GM19438 (cell line): Measurements from ENCODE around the gene VDAC1.
"Not testable (repeated sequence)": the region's sequence is repeated elsewhere in the genome, so short reads cannot be mapped to it uniquely, and the experiment has no call there.

Source experiments
- ATAC-seq: cut with Tn5 transposase; IDR thresholded peaks from one replicate; pipeline ENCODE4 v1.9.1; 2021; ENCODE audit warnings: low read depth; ENCODE audit not compliant: unreplicated experiment

Gene VDAC1, protein sequence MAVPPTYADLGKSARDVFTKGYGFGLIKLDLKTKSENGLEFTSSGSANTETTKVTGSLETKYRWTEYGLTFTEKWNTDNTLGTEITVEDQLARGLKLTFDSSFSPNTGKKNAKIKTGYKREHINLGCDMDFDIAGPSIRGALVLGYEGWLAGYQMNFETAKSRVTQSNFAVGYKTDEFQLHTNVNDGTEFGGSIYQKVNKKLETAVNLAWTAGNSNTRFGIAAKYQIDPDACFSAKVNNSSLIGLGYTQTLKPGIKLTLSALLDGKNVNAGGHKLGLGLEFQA

DNA sequence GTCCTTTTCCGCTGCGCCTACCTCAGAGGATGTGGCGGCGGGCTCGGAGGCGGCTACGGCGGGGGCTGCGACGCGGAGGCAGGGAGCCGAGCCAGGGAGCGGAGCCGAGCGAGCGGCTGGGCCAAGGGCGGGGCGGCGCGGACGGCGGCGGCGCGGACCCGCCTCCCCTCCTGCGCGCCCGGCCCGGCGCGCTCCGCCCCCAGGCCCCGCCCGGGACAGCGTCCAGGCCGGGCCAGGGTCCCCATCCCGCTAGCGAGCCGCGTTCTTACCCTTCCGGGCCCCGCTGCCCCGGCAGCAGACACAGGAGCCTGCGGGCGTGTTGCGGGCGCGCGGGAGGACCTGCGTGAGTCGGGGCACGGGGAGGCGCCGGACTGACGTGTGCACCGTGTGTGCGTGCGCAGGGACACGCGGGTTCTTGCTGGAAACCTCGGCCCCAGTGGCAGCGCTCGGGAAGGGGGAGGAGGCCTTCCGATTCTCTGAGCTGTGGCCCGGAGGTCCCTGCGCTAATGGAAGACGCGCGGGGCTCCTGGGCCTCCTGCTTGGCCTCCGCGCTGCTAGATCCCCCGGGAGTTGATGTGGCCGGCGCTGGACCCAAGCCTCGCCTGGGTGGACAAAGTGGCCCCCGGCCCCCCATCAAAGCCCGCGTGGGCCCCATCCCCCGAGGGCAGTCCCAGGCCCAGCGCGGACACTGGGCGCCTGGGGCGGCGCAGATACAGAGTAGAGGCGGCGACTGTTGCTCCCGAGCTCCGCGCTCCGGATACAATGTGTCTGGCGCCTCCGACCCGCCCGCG is at the start of gene VDAC1:
Gene VDAC1 (minus strand): TSS at position 350 of the 791 bp plus-strand sequence. CDS start 11,963 bp downstream, outside the sequence.
- ATAC-seq, result peak; percentile 73

DNA sequence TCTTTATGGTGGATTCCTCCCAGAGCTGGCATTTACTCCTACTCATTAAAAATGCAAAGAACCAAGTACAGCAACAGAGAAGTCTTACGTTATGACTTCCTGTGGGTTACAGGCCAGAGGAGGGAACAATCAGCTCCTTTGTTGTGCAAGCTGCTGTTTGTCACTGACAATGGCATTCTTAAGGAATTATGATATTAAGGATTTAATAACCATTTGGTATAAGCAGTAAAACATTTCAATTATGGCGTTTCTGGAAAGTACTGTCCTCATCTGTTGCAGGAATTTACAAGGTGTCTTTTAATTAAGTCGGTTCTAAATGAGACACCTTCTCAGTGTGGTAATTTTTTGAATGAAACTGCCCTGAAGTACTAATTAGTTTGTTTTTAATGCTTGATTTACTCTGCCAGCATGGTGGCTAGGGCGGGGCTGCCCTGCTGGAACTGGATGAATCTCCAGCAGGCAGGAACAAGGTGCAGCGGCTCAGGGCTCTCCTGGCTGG is 49.1 kb upstream of the VDAC1 start:
- no peak for ATAC-seq

DNA sequence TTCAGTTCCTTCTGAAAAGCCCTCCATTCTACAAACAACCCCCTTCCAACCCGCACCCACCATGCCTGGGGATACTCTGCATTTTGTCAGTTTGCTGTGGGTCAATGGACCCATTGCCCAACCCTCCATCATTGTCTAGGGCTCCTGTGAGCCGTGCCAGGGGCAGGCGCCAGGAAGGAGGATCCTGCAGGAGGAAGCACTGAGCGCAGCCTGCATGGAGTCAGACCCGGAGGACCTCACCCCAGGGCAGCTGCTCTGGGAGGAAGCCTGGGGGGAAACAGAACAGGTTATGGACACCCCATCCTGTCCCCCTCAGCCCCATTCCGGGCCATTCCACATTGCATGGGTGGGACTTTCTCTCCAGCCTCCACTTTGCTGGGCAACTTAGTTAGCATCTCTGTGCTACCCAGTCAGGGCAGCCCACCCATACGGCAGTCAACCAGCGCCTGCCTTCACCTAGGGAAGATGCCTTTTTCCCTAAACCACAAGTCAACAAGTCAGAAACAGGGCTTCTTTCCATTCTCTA is 48.6 kb upstream of the VDAC1 start:
- no peak for ATAC-seq

DNA sequence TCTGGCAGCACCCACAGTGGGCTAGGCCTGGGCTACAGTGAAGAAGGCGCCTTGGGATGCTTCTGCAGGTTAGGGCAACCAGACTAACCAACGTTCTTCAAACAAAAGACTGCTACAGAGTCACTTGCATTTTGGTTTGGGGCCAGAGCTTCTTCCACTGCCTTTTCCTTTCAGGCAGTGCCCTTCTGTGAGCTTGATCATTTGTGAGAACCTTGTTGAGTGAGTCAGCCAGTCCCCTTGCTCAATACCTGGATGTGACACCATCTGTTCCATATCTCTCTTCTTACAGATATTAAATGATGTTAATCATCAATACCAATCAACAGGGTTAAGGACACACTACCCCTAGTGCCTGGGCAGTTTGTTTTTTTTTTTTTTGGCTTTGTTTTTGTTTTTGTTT is 46.5 kb upstream of the VDAC1 start:
- no peak for ATAC-seq

DNA sequence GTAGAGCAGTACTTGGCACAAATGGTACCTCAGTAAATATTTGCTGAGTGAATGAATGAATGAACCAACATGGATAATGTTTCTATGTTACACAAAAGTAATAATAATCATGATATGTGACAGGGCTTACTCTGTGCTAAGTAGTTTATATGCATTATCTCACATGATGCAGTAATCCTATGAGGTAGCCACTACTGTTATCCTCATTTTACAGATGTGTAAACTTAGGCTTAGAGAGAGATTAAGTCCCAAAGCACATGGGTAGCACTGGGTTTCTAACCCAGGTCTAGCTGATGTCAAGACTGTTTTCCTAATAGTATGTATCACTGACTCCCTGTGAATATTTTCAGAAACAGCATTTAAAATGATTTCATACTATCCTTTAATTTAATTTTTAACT is 44.1 kb upstream of the VDAC1 start:
- no peak for ATAC-seq

DNA sequence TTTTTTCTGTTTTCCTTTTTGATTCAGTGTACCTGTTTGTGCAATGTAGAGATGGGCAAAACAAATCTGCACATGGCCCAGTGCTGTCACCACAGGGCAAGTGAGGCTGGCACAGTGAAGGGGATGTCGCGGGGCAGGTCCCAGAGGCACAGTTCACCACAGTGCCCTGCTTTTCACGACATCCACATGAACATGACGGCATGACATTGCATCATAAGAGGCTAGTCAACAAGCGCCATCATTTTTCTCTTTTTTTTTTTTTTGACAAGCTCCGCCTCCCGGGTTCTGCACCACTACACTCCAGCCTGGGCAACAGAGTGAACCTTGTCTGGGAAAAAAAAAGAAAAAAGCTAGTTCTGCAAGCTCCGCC is 42.9 kb upstream of the VDAC1 start:
- ATAC-seq, result no peak

DNA sequence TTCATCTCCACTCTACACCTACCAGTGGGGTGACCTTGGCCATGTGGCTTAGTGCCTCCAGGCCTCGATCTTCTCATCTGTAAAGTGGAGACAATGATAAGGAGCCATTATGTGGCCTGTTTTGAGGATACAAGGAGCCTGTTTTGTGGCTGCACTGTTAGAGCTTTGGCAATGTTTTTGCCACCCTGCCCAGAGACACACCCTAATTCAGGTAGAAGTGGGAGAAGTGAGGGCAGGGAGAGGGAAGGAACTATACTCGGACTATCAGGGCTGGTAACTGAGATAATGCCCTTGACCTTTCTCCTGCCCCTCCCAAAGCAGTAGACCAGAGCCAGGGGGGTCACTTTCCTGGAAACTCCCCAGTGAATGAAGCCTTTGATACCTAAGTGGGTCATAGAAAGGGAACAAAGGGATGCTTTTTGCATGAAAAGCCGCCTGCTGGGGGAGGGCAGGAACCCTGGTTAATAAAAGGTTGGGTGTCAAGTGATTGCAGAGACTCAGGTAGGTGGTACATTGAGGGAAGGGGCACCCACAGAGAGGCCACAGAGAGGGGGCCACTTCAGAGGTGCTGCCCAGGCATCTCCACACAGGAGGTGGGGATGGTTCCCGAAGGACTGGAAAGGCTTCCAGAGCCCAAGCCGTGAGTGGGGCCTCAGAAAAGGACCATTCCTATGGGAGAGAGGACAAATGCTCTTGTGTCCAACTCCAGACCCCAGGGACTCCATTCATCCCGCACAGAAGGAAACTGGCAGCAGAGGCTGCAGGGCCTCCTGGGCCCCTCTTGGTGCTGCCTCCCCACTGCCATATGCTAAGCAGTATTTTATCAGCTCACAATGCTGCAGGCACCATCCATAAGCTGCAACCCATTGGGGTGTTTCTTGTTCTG is 42.3 kb upstream of the VDAC1 start:
- no peak for ATAC-seq

DNA sequence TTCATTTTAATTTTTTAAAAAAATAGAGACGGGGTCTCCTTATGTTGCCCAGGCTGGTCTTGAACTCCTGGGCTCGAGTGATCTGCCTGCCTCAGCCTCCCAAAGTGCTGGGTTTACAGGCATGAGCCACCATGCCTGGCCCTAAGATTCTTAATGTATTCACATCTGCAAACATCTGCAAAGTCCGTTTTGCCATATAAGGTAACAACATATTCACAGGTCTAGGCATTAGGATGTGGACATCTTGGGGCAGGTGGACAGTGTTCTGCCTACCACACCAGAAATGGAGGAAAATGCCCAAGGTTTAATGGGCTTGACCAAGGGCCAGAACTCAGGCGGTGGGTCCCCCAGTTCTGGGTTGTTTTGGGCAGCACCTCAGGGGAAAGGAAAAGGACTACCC is 41.6 kb upstream of the VDAC1 start:
- ATAC-seq, result no peak

DNA sequence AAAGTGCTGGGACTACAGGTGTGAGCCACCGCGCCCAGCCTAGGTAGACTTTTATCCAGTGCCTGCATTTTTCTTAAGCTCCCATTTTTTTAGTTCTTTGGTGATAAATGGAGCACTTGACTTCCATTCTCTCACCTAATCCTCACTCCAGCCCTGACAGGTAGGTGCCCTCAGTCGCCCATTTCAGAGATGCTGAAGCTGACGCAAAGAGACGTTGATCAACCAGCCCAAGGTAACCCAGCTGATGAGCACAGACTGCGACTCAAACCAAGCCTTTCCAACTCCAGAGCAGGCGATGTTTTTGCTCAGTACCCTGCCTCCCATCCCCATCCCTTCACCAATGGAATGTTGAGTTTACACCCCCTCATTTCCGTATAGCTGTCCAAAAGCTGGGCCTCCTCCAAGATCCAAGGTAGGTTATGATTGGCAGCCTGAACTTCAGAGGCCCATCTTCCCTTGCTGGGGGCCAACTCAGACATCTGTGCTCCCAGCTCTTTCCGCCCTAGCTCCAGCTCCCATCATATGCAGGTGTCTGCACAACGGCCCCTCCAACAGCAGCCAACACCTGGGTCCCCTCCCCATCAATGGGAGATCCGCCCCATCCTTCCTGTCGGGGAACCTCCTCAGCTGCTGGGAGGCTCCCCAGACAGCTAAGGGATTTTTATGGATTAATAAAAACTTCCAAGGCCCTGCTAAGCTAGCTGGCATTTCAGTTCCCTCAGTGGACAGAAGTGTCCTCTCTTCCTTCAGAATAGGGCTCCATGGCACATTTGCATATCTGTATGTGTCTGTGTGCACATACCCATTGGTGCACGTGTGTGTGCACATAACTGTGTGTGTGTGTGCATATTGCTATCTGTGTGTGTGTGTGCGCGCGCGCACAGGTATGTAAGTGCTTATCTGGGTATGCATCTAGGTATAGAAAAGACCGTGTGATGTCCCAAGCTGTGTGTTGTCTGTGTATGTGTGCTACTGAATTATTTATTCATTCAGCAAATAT is 39.3 kb upstream of the VDAC1 start:
- ATAC-seq, result no peak

DNA sequence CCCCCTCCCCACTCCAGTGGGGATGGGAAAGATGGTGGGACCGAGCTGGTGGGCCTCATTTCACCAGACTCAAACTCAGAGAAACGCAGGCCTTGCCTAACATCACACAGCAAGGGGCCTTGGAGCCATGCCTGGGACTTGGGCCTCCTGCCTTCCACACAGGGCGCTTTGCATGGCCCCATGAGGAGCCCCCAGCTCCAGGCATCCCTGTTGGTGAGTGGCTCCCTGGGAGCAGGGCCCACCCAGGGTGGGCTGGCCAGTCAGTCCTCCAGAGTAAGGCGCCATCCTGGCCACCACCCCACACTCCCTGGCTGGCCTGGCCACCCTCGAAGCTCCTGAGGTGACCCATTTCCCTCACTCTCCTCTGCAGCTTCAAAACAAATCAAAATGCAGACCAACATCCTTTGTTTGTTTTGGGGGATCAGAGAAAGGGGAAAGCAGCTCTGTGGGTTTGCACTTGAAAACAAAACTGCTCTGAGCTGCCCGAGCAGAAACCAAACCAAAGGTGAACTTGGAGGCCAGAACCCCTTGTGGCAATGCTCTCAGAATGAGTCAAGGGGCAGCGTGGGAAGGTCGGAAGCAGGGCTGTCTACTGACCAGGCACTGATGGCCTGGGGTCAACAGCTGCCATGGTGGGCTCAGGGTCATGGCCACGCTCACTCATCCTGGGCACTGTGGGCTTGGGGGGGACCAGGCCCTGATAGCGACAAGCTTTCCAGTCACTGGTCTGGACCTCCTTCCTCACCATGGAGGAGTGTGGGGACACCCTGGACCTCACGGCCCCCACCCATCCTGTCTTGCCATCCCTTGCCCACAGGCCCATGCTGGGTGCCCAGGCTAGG is 37.0 kb upstream of the VDAC1 start:
- ATAC-seq, result no peak

DNA sequence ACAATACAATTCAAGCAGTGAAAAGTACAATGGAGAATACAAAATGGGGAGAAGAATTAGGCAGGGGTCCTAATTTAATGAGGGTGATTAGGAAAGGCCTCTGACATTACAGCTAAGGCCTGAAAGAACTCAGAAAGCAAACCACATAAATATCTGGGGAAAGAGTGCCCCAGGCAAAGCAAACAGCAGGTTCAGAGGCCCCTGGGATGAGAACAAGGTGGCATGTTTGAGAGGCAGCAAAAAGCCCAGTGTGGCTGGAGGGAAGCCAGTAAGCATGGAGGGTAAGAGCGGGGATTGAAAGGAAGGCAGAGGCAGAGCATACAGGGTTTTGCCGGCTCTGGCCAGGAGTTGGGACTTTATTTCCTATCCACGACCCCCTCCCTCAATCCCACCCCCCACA is 33.4 kb upstream of the VDAC1 start:
- ATAC-seq, result no peak

DNA sequence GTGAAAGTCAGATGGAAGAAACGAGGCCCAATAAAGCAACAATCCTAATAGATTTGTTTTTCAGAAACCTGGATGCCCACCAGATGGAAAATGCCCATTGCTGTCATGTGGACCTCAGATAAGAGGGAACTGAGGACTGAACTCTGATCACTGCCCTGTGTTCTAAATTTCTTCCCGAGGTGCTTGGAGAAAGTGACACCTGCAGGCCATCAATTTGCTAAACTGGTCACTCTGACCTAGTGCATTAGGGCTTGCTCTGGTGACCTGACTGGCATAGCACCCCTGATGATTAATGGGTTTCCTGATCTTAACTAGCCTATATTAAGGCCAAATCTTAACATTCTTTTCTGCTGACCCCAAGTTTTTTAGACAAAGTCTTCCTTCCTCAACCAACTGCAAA is 32.4 kb upstream of the VDAC1 start:
- no peak for ATAC-seq

DNA sequence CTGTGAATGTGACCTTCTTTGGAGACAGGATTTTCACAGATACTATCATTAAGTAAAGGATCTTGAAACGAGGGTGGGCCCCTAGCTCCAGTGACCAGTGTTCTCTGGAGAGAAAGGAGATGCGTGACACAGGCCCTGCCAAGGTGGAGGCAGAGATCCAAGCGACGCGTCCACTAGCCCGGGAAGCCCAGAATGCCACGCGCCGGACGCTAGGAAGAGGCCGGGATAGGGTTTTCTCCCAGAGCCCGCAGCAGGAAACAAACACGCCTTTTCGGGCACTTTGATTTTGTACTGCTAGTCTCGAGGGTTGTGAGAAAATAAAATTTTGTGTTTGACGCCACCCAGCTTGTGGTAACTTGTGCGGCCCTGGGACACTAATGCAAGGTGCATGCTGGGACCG is 29.6 kb upstream of the VDAC1 start:
- ATAC-seq, result no peak

DNA sequence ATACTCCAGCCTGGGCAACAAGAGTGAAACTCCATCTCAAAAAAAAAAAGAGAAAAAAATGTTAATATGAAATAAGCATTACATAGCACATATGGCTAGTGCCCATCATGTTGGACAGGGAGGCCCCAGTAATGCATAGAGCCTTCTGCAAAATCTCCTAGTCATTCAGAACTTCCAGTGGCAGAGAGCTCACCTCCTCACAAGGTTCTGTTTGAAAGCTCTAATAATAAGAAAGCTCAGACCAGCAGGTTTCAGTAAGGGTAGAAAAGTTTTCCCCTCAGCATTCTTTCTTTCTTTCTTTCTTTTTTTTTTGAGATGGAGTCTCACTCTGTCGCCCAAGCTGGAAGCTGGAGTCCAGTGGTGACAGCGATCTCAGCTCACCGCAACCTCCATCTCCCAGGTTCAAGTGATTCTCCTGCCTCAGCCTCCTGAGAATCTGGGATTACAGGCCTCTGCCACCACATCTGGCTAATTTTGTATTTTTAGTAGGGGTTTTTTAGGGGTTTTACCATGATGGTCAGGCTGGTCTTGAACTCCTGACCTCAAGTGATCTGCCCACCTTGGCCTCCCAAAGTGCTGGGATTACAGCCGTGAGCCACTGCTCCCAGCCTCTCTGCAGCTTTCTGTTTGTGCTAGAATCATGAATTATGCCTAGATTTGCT is 25.7 kb upstream of the VDAC1 start:
- not testable (repeated sequence) for ATAC-seq

DNA sequence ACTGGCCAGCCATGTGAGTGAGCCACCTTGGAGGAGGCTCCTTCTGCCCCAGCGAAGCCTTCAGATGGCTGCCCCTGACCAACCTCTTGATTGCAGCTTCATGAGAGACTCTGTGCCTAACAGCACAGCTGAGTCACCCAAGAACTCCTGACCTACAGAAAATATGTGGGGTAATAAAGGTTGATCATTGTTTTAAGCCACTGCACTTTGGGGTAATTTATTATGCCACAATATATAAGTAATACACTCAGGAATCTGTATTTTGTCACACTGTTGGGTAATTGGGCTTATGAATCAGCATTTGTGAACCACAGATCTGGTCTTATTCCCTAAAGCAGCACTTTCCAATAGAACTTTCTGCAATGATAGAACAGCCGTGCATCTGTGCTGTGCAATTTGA is 24.4 kb upstream of the VDAC1 start:
- ATAC-seq, result no peak

DNA sequence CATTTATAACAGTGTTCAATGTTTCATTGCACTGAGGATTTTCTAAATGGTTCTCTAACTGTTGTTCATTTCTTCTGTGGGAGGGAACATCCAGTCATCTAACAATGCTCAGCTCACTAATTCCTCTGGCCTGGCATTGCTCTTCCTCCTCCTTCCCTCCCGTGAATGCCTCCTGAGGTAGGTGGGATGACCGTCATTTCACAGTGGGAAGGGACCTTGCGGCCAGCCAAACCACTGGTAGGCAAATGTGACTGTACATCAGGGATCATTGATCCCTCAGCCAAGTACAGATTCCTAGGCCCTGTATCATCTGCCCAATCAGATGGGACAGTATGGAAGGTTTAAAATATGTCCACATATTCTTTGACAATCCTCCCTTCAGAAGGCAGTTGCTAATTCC is 23.7 kb upstream of the VDAC1 start:
- no peak for ATAC-seq

DNA sequence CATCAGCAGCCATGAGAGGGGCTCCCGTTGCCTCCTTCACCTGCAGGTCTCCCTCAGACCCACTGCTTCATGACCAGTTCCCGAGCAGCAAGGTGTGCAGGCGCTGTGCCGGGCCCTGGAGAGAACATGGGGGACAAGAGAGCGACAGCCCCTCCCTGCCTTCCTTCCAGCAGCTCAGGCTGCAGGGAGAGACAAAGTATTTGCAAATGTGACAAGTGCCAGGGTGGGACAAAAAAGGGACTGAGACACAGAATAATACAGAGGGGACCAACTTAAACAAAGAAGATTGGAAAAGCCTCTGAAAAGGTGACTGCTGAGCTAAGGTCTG is 22.5 kb upstream of the VDAC1 start:
- no peak for ATAC-seq

DNA sequence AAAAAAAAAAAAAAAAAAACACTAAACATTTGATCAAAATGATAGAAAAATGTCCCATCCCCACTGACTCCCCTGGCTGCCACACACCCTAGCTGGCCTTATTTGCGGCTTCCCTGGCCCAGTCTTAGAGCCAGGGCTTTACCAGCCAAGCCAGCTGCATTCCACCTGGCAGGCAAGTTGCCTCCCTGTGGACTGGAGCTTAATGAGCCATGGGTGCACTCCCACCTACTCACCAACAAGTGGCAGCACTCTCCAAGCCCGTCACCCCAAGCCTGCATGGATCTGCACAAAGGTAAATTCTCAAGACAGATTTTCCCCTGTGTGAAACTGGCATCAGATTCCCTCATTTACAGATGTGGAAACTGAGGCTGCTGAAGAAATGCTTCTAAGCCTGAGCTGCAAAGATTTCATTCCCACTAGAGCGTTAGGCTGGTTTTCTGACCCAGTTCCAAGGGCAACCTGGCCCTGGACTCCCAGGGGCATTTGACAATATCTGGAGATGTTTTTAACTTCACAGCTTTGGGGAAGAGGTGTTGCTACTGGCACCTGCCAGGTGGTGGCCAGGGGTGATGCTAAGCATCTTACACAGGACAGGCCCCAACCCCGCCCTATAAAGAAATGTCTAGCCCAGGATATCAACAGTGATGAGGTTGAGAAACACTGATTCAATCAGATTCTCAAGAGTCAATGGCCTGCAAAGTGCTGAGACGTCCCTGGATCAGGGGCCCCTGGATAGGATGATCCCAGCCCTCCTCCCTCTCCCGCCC is 21.9 kb upstream of the VDAC1 start:
- ATAC-seq, result peak; percentile 70
